HG02943 (cell line): ENCODE measurements around the gene MTCP1.
A peak's percentile ranks its signal among the peaks of the same experiment; 100 is the strongest.

Experiments used
- ATAC-seq: cut with Tn5 transposase; IDR thresholded peaks from one replicate; pipeline ENCODE4 v1.9.1; 2021; ENCODE audit warnings: mild to moderate bottlenecking, low read depth, moderate library complexity; ENCODE audit not compliant: unreplicated experiment

The MTCP1 gene, protein sequence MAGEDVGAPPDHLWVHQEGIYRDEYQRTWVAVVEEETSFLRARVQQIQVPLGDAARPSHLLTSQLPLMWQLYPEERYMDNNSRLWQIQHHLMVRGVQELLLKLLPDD

DNA sequence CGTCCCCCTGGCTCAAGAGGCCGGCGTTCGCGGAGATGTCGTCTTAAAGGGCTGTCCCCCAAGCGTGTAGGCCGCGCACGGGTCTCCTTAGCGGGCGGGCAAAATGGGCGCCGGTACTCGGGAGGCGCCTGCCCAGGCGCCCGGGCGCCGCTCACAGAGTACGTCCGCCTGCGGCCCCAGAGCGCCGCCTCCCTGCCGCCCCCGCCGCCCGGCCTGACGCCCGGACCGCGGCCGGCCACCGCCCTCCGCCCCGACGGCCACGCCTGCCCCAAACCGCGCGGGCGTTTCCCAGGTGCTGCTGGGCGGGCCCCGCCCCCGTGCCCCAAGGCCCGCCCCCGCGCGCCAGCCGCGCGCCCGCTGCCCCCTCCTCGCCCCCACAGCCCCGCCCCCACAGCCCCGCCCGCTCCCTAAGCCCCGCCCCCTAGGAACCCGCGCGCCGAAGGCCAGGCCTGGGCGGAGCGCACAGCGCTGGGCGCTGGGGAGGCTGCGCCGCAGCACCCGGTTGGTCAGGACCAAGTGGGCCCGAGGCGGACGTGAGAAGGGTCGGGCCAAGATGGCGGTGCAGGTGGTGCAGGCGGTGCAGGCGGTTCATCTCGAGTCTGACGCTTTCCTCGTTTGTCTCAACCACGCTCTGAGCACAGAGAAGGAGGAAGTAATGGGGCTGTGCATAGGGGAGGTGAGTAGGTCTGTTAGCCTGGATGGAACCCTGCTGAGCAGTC, at the start of gene MTCP1, which contains the start of the genes BRCC3 and CMC4:
MTCP1 (minus strand) TSS at position 162 of the 719 bp plus-strand sequence. CDS start 5,126 bp downstream, outside the sequence.
BRCC3 (plus strand) TSS at position 534 of the 719 bp plus-strand sequence; CDS start at position 554, 20 bp downstream.
CMC4 (minus strand) TSS at position 162 of the 719 bp plus-strand sequence. CDS start 7,113 bp downstream, outside the sequence.
- peak; percentile 80 for ATAC-seq

DNA sequence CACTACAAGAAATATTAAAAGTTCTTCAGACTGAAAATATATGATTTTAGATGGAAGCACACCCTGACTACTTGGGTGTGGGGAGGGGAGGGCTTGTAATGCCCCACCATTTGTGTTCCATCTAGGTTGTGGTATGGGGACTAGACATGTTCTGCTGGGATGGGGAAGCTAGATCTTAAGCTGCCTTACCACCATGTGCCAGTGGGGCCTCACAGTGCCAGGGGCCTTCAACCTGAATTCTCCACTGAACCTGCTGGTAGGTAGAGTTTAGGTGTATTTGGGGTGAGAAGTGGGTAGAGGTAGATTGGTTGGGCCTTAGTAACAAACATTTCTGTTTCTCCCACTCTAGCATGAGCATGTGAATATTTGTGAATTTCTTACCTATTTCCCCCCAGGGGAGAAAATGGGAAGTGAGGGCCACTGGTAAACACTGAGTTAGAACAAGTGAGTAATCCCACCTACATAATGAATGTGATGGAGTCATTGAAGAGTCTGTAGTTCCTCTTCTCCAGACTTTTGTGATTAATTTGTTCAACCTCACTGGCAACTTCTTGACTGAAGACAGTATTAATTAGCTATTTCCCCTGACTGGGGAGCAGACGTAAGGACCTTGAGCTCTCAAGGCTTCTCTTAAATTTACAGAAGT, 44.4 kb upstream of the MTCP1 start:
- ATAC-seq, result no peak

DNA sequence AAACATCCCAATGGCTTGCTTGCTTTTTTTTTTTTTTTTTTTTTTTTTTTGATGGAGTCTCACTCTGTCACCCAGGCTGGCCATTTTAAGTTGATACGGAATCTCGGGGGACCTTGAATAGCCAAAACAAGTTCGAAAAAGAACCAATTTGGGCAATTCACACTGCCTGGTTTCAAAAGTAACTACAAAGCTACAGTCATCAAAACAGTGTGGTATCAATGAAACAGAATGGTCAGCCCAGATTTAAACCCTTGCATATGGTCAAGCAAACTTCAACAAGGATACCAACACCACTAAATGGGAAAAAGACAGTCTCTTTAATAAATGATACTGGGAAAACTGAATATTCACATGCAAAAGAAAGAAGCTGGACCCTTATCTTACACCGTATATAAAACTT, 42.2 kb upstream of the MTCP1 start:
- ATAC-seq, result no peak

DNA sequence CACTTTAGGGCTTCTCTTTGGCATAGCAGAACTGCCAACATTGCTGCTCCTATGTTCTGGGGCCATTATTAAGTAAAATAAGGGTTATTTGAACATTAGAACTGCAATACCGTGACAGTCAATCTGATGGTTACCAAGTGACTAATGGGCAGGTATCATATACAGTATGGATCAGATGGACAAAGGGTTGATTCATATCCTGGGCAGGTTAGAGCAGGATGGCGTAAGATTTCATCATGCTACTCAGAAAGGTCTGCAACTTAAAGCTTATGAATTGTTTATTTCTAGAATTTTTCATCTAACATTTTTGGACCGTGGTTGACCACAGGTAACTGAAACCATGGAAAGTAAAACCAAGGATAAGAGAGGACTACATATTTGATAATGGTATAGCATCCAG, 41.2 kb upstream of the MTCP1 start:
- ATAC-seq, result no peak

DNA sequence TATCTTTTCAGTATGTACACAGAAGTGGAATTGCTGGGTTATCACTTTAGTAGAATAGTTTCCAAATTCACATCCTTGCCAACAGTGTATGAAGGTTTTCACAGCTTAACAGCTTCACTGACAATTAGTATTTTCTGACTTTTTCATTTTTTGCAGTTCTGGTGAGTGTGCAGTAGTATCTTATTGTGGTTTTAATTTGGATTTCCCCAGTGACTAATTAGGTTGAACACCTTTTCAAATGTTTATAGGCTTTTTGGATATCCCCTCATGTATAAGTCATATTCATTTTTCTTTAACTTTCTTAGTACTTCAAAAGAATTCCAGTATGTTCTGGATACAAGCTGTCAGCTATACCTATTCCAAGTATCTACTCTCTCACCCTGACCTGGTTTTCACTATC, 37.5 kb upstream of the MTCP1 start:
- ATAC-seq, result no peak

DNA sequence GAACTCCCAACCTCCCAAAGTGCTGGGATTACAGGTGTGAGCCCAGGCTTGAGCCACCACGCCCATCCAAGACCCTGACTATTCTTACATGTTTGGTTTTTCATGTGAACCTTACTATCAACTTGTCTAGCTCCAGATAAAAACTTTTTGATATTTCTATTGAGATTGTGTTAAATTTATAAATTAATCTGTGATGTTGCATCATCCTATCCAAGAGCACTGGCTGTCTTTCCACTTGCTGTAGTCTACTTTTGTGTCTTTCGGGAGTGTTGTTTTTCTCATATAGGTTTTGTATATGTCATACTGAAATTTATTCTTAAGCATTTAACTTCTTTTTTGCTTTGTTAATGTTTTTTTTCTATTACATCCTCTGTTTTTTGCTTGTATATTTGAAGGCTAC, 35.0 kb upstream of the MTCP1 start:
- ATAC-seq, result no peak

DNA sequence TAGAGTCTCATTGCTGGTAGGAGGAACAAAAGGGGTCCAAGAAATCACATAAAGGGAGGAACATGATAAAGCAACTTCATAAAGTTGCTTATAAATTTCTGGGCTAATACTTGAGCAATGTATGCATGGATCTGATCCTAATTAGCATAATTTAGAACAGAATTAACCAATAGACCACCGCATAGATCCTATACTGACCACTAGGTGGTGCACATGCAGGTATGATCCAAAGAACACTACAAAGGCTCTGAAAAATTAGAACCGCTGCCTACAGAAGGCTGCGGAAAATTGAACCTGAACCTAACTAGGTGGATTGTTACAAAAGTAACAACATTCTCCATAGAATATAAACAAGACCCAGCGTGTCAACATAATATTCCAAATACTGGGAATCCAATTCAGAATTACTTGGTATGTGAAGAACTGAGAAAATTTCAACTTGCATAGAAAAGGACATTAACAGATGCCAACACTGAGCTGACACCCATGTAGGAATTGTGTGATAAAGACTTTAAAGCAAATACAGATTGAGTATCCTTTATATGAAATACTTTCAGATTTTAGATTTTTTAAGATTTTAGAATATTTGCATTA, 23.6 kb upstream of the MTCP1 start:
- ATAC-seq, result no peak

DNA sequence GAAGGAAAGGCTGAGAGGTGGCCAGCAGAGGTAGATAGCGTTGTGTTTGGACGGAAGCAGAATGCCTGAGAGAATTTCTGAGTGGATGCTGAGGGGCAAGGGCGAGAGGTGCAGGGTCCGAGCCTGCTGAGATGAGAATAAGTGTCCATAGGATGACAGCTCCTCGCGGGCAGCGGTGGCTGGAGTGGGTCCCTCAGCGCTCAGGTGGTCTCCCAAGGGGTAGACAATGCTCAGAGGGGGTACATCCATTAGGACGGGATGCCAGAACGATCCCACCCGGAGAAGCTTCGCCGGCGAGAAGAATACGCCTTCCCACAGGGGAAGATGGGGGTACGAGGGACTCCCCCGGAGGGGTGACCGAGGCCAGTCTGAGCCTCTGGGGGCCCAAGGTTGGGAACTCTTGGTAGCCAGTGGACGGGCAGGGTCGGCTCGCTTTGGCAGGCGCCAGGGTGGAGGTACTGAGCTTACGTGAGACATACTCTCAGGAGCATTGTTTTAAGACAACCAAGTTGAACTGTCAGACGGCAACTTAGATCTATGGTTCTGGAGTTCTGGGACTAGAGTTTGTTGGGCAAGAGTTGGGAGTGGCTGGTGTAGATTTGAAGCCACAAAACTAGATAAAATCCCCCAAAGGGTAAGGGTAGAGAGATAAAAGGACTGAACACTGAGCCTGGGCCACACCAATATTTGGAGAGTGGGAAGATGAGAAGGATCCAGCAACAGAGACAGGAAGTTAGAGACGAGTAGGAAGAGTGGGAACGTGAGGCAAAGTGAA, 16.2 kb upstream of the MTCP1 start:
- no peak for ATAC-seq

DNA sequence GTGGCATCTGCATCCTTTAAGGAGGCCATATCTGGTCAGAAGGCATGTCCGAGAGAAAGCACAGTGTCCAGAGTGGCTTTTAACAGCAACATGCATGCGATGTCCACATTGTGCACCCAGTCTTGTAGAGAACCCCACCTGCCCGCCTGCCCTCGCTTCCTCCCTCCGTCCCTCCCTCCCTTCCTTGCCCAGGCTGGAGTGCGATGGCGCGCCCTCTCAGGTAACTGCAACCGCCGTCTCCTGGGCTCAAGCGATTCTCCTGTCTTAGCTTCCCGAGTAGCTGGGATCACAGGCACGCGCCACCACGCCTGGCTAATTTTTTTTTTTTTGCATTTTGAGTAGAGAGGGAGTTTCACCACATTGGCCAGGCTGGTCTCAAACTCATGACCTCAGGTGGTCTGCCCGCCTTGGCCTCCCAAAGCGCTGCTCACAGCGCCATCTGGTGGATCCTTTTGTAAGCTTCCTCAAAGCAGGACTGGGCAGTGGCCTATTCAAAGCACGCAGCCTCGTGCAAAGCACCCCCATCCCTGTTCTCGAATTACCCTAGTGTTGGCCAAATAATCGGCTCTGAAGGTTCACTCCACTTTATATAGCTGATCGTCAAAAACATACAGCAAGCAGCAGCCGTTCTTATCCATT, 15.4 kb upstream of the MTCP1 start:
- no peak for ATAC-seq

DNA sequence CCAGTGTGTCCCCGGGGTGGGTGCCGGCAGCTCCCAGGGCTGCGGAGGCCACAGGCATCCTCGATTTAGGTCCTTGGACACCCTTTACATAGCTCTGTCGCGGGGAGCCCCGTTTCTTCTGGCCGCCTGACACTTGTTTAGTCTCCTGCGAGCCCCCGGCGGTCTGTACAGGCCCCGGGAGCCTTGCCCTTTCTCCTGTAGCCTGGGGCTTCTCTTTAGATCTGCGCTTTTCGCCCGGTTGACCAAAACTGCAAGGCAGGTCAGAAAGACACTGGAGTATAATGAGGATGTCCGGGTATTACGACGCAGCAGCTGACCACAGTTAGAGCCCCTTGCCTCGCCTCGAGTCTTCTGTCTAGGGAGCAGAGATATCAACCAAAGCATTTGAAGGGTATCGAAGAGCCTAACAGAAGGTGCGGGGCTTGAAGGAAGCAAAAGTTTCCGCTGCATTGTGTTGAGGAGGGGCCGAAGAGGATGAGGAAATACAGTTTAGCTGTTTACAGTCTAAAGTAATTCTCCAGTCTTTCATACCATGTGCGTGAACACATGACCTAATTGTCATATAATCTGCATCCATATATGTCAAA, 851 bp upstream of the MTCP1 start:
- ATAC-seq, result peak; percentile 13

DNA sequence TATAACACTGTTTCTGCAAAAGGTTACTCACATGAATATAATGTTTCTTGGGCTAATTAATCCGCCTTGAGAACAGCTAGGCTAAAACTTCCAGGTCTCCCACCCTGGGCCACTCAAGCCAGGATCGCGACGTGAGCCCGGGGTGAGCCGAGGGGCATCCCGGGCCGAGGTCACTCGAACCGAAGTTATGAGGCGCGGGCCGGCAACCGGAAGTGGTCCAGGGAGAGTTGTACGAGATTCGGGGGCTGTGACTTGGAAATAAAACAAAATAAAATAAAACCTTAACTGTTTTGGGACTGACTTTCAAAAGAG, 317 bp downstream of the MTCP1 start:
- peak; percentile 31 for ATAC-seq

DNA sequence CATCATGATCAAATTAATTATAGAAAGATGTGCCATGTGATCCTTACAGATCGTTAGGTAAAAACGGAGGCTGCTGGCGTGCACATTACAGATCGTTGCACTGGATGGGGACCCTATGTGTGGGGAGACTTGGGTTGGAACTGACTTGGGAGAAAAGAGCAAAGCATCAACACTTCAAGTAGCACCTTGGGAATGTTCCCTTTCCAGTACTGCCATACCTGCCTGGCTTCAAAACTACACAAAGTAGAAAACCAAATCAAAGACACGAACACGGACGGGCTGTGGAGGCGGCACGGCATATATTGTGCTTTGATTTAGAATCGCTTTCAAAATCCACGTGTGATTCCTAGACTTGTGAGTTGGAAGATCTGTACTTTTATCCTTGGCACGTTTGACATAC, 898 bp downstream of the MTCP1 start:
- ATAC-seq, result no peak

DNA sequence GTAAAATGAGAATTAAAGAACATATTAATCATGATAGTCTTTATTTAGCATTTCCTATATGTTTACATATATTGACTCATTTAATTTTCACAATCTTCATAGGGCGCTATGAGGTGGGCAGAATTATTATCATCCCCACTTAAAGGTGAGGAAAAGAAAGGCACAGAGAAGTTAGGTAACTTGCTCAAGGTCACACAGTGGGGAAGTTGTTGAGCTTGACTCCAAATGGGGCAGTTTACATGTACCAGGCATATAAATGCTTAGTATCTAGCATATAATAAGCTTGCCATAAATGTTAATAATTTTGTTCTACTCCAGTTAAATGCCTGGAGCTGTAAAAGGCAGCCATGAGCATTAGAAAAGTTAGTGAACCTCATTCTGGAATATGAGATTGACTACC, 1.5 kb downstream of the MTCP1 start:
- ATAC-seq, result no peak

DNA sequence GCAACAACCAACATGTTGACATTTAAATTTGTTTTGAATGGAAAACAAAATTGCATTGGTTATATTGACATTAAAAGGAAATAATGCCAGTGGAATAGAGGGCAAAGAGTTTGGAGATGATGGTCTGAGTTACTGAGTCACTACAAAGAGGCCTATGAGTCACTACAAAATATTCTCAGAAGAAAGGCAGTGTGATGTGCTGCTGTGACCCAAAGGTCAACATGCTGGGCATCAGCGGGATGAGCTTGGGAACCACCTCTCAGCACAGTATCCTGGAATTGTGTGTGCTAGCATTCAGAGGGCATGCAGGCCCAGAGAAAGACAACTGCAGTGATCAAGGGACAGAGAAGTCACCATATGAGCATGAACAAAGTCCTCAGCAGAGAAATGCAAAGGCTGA, 2.8 kb downstream of the MTCP1 start:
- ATAC-seq, result no peak

DNA sequence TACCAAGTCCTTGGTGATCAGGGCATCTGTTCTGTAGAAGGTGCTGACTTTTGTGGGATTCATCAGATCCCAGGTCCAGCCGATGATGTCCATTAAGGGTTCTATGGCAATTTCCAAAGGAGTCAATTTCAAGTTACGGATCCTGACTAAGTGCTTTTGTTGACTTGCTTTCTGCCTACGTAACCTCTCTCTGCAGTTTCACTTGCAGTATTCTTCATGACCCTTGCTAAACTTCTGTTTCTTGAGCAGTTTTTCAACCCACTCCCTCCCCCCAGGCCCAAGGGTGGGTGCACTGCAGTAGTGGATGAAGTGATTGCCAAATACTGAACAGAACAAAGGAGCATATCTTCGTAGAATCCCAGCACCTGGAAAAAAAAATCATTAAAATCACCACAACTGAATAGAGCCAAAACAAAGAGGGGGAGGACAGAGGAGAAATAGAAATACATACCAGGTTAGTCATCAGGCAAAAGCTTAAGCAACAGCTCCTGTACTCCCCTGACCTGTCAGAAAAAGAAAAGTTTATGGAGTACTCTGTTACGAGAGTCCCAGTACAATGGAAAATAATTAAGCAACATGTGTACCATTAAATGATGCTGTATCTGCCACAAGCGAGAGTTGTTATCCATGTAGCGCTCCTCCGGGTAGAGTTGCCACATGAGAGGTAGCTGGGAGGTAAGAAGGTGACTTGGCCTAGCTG, 5.8 kb downstream of the MTCP1 start:
- no peak for ATAC-seq

DNA sequence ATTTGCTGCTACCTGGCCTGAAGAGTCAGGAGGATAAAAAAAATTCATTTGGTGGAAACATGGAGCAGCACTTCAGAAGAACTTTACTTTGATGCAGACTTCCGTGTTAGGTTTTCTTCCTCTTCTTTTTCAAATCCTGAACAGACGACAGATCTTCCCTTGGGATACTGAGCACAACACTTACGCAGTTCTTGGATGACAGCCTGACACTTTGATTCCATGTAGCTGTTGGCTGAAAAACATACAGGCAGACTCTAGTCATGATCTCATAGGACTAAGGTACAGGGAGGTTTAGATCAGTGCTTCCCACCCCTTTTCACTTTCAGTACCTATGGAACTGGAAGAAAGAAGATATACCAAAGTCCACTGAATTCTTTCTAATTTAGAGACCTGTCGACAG, 9.2 kb downstream of the MTCP1 start:
- no peak for ATAC-seq

DNA sequence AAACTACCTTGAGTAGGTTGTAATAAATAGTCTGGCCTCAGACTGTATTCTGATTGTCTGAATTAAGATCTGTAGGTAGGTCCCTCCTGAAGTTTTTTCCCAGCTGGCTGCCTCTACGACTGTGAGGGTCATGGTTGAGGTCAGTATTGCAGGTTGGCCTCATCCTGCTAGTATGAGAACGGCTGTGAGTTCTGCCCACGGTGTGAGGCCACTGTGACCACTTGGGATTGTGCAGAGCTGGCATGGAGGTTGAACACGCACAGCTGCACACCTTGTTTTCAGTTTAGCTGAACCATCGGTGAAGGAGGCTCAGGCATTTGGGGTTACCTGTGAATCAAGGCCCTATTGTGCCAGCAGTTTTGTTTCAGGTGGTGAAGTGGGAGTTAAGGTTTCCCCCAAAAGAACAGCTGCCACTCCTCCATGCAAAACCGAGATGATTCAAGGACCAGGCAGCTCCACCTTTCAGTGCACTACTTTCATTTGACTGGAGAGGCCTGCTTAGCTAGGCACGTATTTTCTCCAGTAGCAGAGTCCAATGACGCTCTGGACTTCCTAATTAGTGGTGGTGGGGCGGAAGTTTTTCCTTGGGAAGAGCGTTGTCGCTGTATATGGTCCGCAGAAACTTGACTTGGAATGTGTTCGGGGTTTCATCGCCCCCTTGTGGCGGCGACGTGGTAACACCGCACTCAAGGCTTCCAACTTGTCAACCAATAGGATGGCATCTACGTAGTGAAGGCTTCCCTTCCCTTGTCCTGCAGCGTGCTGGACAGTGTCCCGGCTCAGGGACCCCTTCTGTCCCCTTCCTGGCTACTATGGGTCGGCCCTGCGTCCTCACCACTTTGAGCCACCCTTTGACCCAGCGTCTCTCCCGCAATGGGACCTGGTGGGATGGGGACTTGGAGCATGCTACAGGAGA, 13.8 kb downstream of the MTCP1 start:
- ATAC-seq, result no peak

DNA sequence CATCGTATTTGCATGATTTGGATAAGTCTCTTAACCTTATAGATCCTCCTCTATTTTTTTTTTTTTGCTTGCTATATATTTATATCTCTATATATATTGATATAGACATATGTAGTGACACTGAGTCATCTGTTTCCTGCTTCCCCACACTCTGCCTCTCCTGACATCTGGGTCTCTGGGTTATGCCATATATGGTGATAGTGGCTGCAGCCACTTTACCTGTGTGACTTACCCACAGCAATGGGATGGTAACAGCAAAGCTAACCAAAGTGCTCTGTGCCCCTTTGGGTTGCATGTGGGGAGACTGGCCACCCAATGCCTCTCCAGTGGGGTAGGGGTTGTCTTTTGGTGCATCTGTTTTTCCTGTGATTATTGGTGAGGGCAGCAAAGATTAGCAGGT, 14.5 kb downstream of the MTCP1 start:
- ATAC-seq, result no peak
